ENCODE measurements around the gene NBEAL2.

Gene NBEAL2

DNA sequence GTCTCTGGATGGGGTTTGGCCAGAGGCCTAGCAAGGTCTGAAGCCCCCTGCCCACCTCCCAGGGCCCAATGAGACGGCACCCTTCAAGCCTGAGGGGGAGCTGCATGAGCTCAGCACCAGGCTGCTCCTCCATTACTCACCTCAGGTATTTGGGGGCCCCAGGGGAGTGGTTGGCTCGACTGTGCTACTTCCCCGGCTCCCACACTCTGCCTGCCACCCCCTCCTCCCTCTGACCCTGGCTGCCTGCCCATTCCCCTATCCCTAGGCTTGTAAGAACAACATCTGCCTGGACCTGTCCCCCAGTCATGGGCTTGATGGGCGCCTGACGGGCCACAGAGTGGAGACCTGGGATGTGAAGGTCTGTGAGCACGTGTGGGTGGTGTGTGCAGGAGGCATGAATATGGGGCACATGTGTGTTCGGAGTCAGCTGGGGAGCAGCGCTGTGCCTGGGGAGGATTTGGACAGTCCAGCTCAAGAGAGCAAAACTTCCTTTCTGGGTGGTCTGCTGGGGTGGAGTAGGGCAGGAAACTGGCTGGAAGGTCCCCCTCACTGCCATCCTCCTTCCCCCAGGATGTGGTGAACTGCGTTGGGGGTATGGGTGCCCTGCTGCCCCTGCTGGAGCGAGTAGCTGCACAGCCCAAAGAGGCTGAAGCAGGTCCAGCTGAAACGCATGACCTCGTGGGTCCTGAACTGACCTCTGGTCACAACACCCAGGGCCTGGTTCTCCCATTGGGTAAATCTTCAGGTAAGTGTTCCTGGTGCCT, 17.4 kb downstream of the NBEAL2 start:
- TF ChIP-seq, protein P1, sequence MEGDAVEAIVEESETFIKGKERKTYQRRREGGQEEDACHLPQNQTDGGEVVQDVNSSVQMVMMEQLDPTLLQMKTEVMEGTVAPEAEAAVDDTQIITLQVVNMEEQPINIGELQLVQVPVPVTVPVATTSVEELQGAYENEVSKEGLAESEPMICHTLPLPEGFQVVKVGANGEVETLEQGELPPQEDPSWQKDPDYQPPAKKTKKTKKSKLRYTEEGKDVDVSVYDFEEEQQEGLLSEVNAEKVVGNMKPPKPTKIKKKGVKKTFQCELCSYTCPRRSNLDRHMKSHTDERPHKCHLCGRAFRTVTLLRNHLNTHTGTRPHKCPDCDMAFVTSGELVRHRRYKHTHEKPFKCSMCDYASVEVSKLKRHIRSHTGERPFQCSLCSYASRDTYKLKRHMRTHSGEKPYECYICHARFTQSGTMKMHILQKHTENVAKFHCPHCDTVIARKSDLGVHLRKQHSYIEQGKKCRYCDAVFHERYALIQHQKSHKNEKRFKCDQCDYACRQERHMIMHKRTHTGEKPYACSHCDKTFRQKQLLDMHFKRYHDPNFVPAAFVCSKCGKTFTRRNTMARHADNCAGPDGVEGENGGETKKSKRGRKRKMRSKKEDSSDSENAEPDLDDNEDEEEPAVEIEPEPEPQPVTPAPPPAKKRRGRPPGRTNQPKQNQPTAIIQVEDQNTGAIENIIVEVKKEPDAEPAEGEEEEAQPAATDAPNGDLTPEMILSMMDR (conservative IDR thresholded peaks at IDR 0.05; ENCODE audit: control insufficient read depth, insufficient read depth, low read depth, low read length): no peak
- H3K4me3 ChIP-seq (ENCODE audit: control insufficient read depth, low read depth, low read length): no peak overlapping the region
- no peak for DNase-seq (ENCODE audit: low read depth)

DNA sequence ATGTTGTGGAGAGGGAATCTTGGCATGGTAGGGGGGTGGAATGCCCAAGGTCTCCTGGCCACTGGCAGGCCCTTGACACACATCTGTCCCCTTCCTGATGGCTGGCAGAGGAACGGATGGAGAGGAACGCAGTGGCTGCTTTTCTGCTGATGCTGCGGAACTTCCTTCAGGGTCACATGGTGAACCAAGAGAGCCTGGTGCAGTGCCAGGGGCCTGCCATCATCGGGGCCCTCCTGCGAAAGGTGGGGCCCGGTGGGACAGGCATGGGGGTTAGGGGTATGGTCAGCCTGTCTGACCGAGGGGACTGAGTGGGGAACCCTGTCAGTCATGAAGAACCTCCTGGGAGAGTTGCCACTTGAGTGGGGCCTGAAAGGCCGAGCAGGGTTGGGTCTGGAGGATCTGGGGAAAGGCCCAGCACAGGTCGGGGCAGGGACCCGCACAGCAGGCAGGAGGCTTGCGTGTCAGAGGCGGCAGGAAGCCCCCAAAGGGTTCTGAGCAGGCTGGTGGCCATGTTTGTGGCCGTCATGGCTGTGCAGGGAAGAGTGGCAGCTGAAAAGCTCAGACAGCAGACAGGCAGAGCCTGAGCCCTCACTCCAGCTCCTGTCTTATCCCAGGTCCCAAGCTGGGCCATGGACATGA, 18.1 kb downstream of the NBEAL2 start:
- TF ChIP-seq, protein P1 (conservative IDR thresholded peaks at IDR 0.05; ENCODE audit: control insufficient read depth, insufficient read depth, low read depth, low read length): no peak
- DNase-seq (ENCODE audit: low read depth): no peak
- no peak overlapping the region for H3K4me3 ChIP-seq (ENCODE audit: control insufficient read depth, low read depth, low read length)

DNA sequence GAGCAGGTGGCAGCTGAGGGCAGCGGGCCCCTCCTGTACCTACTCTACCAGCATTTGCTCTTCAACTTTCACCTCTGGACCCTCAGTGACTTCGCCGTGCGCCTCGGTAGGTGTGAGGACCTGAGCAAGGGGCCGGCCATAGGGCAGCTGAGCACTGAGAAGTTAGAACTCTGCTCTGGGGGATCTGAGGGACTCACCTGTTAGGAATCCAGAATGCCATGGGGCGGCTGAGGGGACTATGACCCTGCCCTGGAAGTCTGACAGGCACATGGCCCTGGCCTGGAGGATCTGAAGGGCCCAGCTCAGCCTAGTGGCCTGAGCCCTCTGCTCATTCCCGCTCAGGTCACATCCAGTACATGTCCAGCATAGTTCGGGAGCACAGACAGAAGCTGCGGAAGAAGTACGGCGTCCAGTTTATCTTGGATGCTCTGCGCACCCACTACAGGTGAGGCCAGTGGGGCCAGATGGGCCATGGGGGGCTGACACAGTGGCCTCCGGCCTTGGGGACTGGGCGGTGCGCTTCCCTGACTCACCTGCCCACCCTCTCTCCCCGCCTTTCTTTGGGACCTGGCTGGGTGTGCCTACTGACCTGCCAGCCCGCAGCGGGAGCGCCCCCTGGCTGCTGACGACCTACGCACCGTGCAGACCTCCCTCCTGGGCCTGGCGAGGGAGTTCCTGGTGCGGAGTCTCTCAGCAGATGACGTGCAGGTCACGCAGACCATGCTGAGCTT, 18.8 kb downstream of the NBEAL2 start:
- DNase-seq (ENCODE audit: low read depth): peak; percentile 34
- TF ChIP-seq, protein P1 (conservative IDR thresholded peaks at IDR 0.05; ENCODE audit: control insufficient read depth, insufficient read depth, low read depth, low read length): peak; percentile 64
- H3K4me3 ChIP-seq (ENCODE audit: control insufficient read depth, low read depth, low read length): no peak overlapping the region

DNA sequence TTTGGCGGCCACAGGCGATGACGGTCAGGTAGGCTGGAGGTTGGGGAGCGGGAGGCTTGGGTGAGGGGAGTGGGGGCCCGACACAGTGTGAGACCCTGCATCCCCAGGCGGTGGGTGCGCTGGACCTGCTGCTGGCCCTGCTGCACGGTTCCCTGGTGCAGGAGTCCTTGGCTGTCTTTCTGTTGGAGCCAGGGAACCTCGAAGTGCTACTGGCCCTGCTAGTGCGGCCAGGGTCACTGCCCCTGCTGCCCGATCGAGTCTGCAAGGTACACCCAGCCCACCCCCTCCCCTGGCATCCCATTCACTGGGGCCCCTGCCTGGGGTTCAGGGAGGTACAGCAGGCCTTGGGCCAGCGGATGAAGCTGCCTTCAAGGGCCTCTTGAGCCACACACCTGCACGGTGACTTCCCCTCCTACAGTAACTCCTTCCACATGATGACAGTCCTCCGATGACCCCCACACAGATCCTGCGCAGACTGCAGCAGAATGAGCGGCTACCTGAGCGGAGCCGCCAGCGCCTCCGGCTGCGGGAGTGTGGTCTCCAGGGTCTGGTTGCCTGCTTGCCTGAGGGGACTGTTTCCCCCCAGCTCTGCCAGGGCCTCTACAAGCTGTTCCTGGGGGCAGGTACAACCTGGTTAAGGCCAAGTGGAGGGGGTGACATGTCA, 19.5 kb downstream of the NBEAL2 start:
- no peak for DNase-seq (ENCODE audit: low read depth)
- TF ChIP-seq, protein P1 (conservative IDR thresholded peaks at IDR 0.05; ENCODE audit: control insufficient read depth, insufficient read depth, low read depth, low read length): no peak
- no peak overlapping the region for H3K4me3 ChIP-seq (ENCODE audit: control insufficient read depth, low read depth, low read length)

DNA sequence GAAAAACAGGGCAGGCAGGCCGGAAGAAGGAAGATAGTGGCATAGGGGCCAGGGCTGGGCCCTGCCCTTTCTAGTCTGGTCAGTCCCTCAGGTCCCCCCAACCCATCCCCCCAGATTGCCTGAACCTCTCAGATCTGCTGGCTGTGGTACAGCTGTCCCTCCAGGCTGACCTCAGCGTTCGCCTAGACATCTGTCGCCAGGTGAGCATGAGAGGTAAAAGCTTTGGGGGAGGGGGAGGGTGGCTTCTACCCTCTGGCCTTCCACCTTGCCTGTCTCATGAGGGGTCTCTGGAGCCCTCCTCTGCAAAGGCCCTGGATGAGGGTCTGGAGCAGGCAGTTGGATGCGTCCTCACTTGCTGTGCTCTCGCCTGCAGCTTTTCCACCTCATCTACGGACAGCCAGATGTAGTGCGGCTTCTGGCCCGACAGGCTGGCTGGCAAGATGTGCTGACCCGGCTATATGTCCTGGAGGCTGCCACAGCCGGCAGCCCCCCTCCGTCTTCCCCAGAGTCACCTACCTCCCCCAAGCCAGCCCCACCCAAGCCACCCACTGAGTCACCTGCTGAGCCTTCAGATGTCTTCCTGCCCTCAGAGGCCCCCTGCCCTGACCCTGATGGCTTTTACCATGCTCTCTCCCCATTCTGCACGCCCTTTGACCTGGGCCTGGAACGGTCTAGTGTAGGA, 20.2 kb downstream of the NBEAL2 start:
- no peak for DNase-seq (ENCODE audit: low read depth)
- TF ChIP-seq, protein P1 (conservative IDR thresholded peaks at IDR 0.05; ENCODE audit: control insufficient read depth, insufficient read depth, low read depth, low read length): no peak
- H3K4me3 ChIP-seq (ENCODE audit: control insufficient read depth, low read depth, low read length): no peak overlapping the region
